HG03575 (cell line): ENCODE results near the gene DR1.
"Not testable (repeated sequence)": the region's sequence is repeated elsewhere in the genome, so short reads cannot be mapped to it uniquely, and the experiment has no call there.

Experiments
- ATAC-seq: cut with Tn5 transposase; IDR thresholded peaks from one replicate; pipeline ENCODE4 v1.9.1; 2021; ENCODE audit not compliant: unreplicated experiment, insufficient number of reproducible peaks, low FRiP score; ENCODE audit errors: extremely low read depth

Gene DR1

DNA sequence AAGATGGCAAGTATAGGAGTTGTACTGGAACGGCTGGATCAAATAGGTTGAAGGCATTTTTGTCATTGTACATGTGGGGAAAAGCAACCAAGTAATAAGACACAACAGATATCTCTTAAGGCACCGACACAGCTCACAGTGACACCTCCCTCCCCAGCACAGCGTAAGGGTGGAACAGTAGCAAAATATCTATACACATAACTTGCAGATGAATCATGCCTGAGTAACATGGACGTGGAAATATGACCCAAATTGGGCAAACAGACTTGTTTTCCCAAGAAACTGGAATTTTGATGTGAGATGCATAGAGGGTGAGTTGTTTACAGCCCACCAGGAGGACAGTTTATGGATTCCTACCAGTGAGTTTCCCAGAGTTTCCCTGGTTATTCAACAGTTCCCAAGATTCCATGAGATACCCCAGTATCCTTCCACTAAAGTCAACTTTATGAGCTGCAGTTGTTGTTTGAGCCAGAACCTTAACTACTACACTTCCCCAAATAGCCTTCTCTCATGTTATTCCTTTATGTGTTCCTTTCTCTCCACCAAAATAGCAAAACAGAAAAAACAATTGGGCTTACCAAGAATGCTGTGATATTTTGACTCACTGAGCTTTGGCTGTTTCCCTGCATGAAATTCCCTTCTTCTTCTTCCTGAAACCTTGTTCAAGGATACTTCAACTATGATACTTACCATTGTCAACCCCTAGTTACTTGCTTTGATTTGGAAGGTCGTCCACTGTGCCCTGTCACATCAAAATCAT is 7.1 kb upstream of the DR1 start:
- no peak for ATAC-seq

GRCh38 chr1:93339171-93339697 is 6.5 kb upstream of the DR1 start:
- ATAC-seq, result no peak

- ATAC-seq, result no peak
Observed at GRCh38 chr1:93340090-93340489, 5.6 kb upstream of the DR1 start.

GRCh38 chr1:93344484-93344883 is 1.2 kb upstream of the DR1 start:
- ATAC-seq, result no peak

- no peak for ATAC-seq
Observed at GRCh38 chr1:93344886-93345632, 648 bp upstream of the DR1 start.

DNA sequence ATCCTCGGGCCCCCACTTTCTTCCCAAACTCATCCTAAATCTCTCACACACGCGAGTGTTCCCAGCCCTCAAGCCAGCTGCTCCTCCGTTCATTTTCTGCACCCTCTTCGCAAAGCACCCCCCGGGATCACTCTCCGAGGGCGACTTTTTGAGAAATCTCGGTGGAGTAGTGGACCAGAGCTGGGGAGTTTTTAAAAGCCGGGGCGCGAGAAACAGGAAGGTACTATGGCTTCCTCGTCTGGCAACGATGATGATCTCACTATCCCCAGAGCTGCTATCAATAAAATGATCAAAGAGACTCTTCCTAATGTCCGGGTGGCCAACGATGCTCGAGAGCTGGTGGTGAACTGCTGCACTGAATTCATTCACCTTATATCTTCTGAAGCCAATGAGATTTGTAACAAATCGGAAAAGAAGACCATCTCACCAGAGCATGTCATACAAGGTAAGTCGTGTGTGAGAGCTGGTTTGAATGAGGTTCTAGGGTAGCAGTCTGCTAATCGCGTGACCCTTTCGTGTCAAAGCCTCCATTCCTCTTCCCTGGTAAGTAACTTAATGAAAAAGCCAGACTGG is 800 bp downstream of the DR1 start:
- ATAC-seq, result no peak

DNA sequence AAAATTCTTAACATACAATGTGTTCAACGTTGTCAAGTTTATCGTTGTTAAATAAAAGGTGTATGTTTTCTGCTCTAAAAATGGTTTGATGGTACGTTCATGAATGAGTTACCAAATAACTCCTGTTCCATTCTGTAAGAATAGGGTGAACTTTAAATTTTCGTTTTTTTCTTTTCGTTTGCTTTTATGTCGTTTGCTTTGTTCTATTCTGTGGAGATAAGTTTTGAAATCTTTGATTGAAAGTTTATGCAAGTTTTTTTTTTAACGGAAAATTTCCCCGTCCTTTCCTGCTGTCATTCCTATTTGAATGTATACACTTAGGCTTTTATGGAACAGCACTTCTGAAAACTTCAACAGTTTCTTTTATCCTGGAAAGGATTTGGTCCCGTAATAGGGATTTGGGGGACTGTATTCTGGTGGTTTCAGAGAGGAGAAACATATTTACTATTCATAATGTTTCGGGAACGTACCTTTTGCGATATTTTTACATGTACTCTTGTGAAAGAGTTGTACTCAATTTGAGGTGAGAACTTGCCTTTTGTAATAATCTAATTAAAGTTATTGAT is 1.7 kb downstream of the DR1 start:
- ATAC-seq, result no peak

GRCh38 chr1:93348104-93348728 is 2.5 kb downstream of the DR1 start:
- ATAC-seq, result no peak

GRCh38 chr1:93349231-93350135 is 3.8 kb downstream of the DR1 start:
- no peak for ATAC-seq

GRCh38 chr1:93350322-93350721 is 4.6 kb downstream of the DR1 start:
- no peak for ATAC-seq

GRCh38 chr1:93350875-93351274 is 5.2 kb downstream of the DR1 start:
- no peak for ATAC-seq

GRCh38 chr1:93351346-93351745 is 5.6 kb downstream of the DR1 start:
- ATAC-seq, result not testable (repeated sequence)

GRCh38 chr1:93352376-93352775 is 6.7 kb downstream of the DR1 start:
- ATAC-seq, result no peak

DNA sequence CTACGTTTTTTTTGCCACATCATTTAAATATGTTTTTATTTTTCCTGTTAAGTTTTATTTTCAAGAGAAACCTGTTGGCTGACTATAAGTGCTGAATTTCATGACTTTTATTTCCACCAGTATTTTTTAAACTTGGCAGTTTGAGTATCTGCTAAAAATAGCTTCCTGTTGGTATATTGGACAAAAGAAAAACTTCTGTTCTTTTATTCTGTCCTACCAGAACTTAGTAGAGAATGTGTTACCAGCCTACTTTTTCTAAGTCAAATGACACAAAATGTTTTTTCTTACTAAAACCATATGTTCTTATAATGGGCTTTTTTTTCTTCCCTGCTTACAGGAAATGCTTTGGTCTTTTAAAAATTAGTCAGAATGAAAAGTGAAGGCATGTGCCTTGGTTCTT is 7.6 kb downstream of the DR1 start:
- no peak for ATAC-seq

GRCh38 chr1:93354749-93355148 is 9.0 kb downstream of the DR1 start:
- ATAC-seq, result no peak

DNA sequence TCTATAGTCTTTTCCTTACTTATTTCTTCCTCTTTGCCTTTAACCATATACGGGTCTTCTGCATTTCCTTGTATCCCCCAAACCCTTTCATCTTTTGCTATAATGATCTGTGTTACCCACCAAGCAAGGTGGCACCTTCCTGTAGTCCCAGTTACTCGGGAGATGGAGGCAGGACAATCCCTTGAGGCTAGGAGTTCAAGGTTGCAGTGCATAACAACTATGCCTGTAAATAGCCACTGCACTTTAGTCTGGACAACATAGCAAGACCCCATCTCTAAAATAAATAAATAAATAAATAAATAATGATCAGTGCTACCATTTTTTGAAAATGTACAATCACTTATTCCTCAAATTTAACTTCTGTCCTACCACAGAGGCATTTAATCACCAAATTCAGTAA is 11.5 kb downstream of the DR1 start:
- ATAC-seq, result no peak

DNA sequence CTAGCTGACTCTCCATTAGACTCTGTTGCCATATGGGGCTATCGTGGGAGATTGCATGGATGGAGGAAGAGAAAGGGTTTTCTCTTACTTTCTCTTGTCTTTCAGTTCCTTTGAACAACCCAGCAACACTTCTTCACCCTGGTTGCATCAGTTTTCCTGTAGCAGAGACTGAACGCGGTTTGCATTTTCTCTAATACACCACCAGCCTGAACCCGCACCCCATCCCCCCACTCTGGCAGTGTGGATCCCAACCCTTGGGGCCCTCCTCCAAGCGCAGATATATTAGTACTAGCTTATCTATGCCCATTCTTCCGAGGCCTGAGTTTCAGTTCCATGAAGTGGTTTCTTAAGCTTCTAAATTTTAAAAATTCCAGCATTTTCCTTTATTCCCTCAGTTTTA is 12.6 kb downstream of the DR1 start:
- no peak for ATAC-seq

DNA sequence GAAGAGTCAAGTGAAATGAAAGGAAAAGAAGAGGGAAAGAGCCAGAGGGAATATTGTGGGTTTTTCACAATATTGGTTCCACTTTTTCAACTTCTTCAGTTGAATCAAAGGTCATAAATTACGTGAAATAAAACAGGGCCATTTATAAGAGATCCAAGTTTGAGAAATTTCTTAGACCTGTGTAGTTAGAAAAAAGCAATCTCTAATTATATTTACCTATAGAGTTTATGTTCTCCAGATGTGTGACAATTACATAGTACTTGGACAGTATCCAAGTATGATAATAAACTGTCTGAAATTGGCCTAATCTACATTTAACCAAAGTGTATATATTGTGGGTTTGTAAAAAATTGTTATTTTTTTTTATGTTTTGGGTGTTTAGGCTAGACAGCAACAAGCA is 14.4 kb downstream of the DR1 start:
- ATAC-seq, result no peak
